Neural crest cell (in vitro differentiated cells): ENCODE measurements around the gene TLE3. TPM values are rescaled to one million over a fixed set of nuclear protein-coding genes. Genes with fewer than 3 reads are reported as not detected.

ENCODE experiments used
- DNase-seq: peaks from one replicate; pipeline ENCODE4 v3.0.0; 2021; ENCODE audit warnings: low read depth, mixed read lengths, low spot score
- H3K27ac Mint-ChIP-seq: one replicate; pipeline ENCODE4 v1.8.0; 2021; ENCODE audit warnings: mild to moderate bottlenecking, mixed read lengths; ENCODE audit not compliant: unreplicated experiment
- H3K27me3 Mint-ChIP-seq: 2 replicates; pipeline ENCODE4 v1.8.0; 2021; ENCODE audit warnings: low read depth, mild to moderate bottlenecking, mixed read lengths
- H3K36me3 Mint-ChIP-seq: 2 replicates; pipeline ENCODE4 v1.8.0; 2021; ENCODE audit warnings: low read depth, mild to moderate bottlenecking, mixed read lengths
- H3K4me1 Mint-ChIP-seq: 2 replicates; pipeline ENCODE4 v1.8.0; 2021; ENCODE audit warnings: mixed read lengths
- H3K4me3 Mint-ChIP-seq: one replicate; pipeline ENCODE4 v1.8.0; 2021; ENCODE audit warnings: mild to moderate bottlenecking, mixed read lengths
- H3K9me3 Mint-ChIP-seq: 2 replicates; pipeline ENCODE4 v1.8.0; 2021; ENCODE audit warnings: mixed read lengths
- CTCF ChIP-seq: fragments of 200-600 bp; sonication (generic); conservative IDR thresholded peaks from 2 replicates; pipeline ENCODE4 v1.5.0; 2021; ENCODE audit warnings: antibody characterized with exemption, mild to moderate bottlenecking
- total RNA-seq: library from RNA; stranded (reverse); gene quantifications from 2 replicates; pipeline ENCODE4 v1.2.1, GENCODE V29; 2021

The TLE3 gene
- total RNA-seq, 1 donor from 2014 or later, result 89.9 TPM

GRCh38 chr15:70071799-70072198, 25.9 kb downstream of the TLE3 start:
- Mint-ChIP-seq H3K36me3 (peaks cover 48% of the 10 kb centered on the region), H3K4me3 (no peak overlapping the region), H3K27me3 (peaks cover 2% of the 10 kb centered on the region), H3K4me1 (peaks cover 35% of the 10 kb centered on the region), H3K9me3 (no peaks in the 10 kb centered on the region), H3K27ac (no peak overlapping the region)
- no peak for TF ChIP-seq CTCF
- no peak for DNase-seq

GRCh38 chr15:70069716-70070115, 28.0 kb downstream of the TLE3 start:
- Mint-ChIP-seq H3K27me3 (peaks cover 2% of the 10 kb centered on the region), H3K36me3 (peaks cover 48% of the 10 kb centered on the region), H3K27ac (no peak overlapping the region), H3K4me3 (no peak overlapping the region), H3K9me3 (no peaks in the 10 kb centered on the region), H3K4me1 (peaks cover 31% of the 10 kb centered on the region)
- no peak for DNase-seq
- no peak for TF ChIP-seq CTCF

DNA sequence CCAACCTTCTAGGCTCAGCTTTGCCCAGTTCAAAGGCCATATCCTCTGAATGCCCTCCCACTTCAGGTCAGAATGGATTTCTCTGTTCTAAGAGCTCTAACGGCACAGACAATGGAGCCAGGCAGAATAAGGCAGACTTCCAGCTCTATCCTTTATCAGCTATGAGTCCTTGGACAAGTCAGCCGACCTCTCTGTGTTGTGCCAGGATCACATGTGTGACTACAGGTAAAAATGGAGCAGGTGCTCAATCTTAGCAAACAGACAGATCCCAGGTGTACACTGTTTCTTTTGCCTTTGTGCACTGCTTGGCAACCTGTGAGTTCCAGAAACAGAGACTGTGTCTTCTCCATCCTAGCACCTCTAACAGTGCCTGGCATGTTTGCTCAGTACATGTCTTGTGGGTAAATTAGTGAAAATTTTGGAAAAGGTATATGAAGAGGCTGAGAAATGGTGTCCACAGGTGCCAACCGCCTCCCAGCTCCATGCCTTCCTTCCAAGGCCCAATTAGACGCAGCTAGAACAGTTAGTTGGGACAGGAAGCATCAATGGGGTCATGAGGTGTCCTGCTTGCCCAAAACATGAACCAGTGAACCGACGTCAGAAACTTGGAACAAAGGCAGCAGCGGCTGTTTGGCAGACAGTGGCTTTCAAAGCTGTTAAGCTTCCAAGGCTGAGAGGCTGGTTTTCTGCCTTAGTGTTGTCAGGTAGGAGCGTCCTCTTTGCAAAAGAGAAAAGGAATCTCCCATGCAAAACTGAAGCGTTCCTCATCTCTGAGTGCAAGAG, 28.7 kb downstream of the TLE3 start:
- Mint-ChIP-seq H3K27ac (no peak overlapping the region), H3K36me3 (peaks cover 42% of the 10 kb centered on the region), H3K4me3 (no peak overlapping the region), H3K27me3 (peaks cover 2% of the 10 kb centered on the region), H3K9me3 (no peaks in the 10 kb centered on the region), H3K4me1 (peaks cover 35% of the 10 kb centered on the region)
- no peak for DNase-seq
- no peak for TF ChIP-seq CTCF

GRCh38 chr15:70067681-70068080, 30.0 kb downstream of the TLE3 start:
- Mint-ChIP-seq H3K27ac (no peak overlapping the region), H3K27me3 (peaks cover 2% of the 10 kb centered on the region), H3K36me3 (peaks cover 29% of the 10 kb centered on the region), H3K4me3 (no peak overlapping the region), H3K9me3 (no peaks in the 10 kb centered on the region), H3K4me1 (peaks cover 42% of the 10 kb centered on the region)
- TF ChIP-seq CTCF, result no peak
- no peak for DNase-seq

- Mint-ChIP-seq H3K4me1 (peaks cover 48% of the 10 kb centered on the region), H3K27ac (no peak overlapping the region), H3K4me3 (no peak overlapping the region), H3K27me3 (peaks cover 2% of the 10 kb centered on the region), H3K9me3 (no peaks in the 10 kb centered on the region), H3K36me3 (peaks cover 27% of the 10 kb centered on the region)
- no peak for DNase-seq
- TF ChIP-seq CTCF, result no peak
These were observed 30.7 kb downstream of the TLE3 start for GRCh38 chr15:70067011-70067410.
